Measurements from ENCODE around the gene NPAS3.

Gene NPAS3

GRCh38 chr14:33844118-33844517 is 905.4 kb downstream of the NPAS3 start:
- Histone ChIP-seq H3K79me2 (ENCODE audit: insufficient read depth, low read length) (no peaks in the 10 kb centered on the region), H3F3A (ENCODE audit: low read depth) (no peaks in the 10 kb centered on the region), H3K36me3 (ENCODE audit: insufficient read depth, low read length) (no peaks in the 10 kb centered on the region), H3K27me3 (ENCODE audit: insufficient read depth, low read length, poor library complexity, severe bottlenecking) (no peaks in the 10 kb centered on the region), H3K4me2 (ENCODE audit: low read depth, low read length, poor library complexity, severe bottlenecking) (no peak overlapping the region), H4K20me1 (ENCODE audit: insufficient read depth, low read length, poor library complexity, severe bottlenecking) (no peaks in the 10 kb centered on the region), H3K9me2 (replicated peaks; ENCODE audit: low read depth, low read length) (no peaks in the 10 kb centered on the region), H2AFZ (ENCODE audit: low read length) (no peak overlapping the region), H3K4me3 (ENCODE audit: low read length, poor library complexity, severe bottlenecking) (no peak overlapping the region), H3K4me1 (ENCODE audit: insufficient read depth, low read length, poor library complexity, severe bottlenecking) (no peaks in the 10 kb centered on the region), H3K9me3 (ENCODE audit: insufficient read depth, low read depth, low read length) (no peaks in the 10 kb centered on the region), H3K9ac (ENCODE audit: low read depth, low read length, poor library complexity, severe bottlenecking) (no peak overlapping the region)
- no peak for TF ChIP-seq CTCF (conservative IDR thresholded peaks at IDR 0.05; ENCODE audit: low read length)
- no peak for TF ChIP-seq EZH2phosphoT487 (IDR thresholded peaks at IDR 0.05; ENCODE audit: borderline replicate concordance)

- Histone ChIP-seq H3K9me2 (replicated peaks; ENCODE audit: low read depth, low read length) (no peaks in the 10 kb centered on the region), H3K9me3 (ENCODE audit: insufficient read depth, low read depth, low read length) (no peaks in the 10 kb centered on the region), H3K79me2 (ENCODE audit: insufficient read depth, low read length) (no peaks in the 10 kb centered on the region), H3K4me3 (ENCODE audit: low read length, poor library complexity, severe bottlenecking) (no peak overlapping the region), H3K4me2 (ENCODE audit: low read depth, low read length, poor library complexity, severe bottlenecking) (no peak overlapping the region), H4K20me1 (ENCODE audit: insufficient read depth, low read length, poor library complexity, severe bottlenecking) (no peaks in the 10 kb centered on the region), H3K36me3 (ENCODE audit: insufficient read depth, low read length) (no peaks in the 10 kb centered on the region), H3K4me1 (ENCODE audit: insufficient read depth, low read length, poor library complexity, severe bottlenecking) (no peaks in the 10 kb centered on the region), H3K9ac (ENCODE audit: low read depth, low read length, poor library complexity, severe bottlenecking) (no peak overlapping the region), H3F3A (ENCODE audit: low read depth) (no peaks in the 10 kb centered on the region), H3K27me3 (ENCODE audit: insufficient read depth, low read length, poor library complexity, severe bottlenecking) (no peaks in the 10 kb centered on the region), H2AFZ (ENCODE audit: low read length) (no peak overlapping the region)
- TF ChIP-seq EZH2phosphoT487 (IDR thresholded peaks at IDR 0.05; ENCODE audit: borderline replicate concordance): no peak
- no peak for TF ChIP-seq CTCF (conservative IDR thresholded peaks at IDR 0.05; ENCODE audit: low read length)
Observed at GRCh38 chr14:33846100-33846824, 907.6 kb downstream of the NPAS3 start.

GRCh38 chr14:33847066-33847465 is 908.4 kb downstream of the NPAS3 start:
- no peak for TF ChIP-seq EZH2phosphoT487 (IDR thresholded peaks at IDR 0.05; ENCODE audit: borderline replicate concordance)
- no peak for TF ChIP-seq CTCF (conservative IDR thresholded peaks at IDR 0.05; ENCODE audit: low read length)
- Histone ChIP-seq H2AFZ (ENCODE audit: low read length) (no peak overlapping the region), H3K4me1 (ENCODE audit: insufficient read depth, low read length, poor library complexity, severe bottlenecking) (no peaks in the 10 kb centered on the region), H3K4me3 (ENCODE audit: low read length, poor library complexity, severe bottlenecking) (no peak overlapping the region), H3K79me2 (ENCODE audit: insufficient read depth, low read length) (no peaks in the 10 kb centered on the region), H3K9me3 (ENCODE audit: insufficient read depth, low read depth, low read length) (no peaks in the 10 kb centered on the region), H3K36me3 (ENCODE audit: insufficient read depth, low read length) (no peaks in the 10 kb centered on the region), H3K9ac (ENCODE audit: low read depth, low read length, poor library complexity, severe bottlenecking) (no peak overlapping the region), H4K20me1 (ENCODE audit: insufficient read depth, low read length, poor library complexity, severe bottlenecking) (no peaks in the 10 kb centered on the region), H3F3A (ENCODE audit: low read depth) (no peaks in the 10 kb centered on the region), H3K9me2 (replicated peaks; ENCODE audit: low read depth, low read length) (no peaks in the 10 kb centered on the region), H3K4me2 (ENCODE audit: low read depth, low read length, poor library complexity, severe bottlenecking) (no peak overlapping the region), H3K27me3 (ENCODE audit: insufficient read depth, low read length, poor library complexity, severe bottlenecking) (no peaks in the 10 kb centered on the region)

Measured in Loucy (cell line).